ENCODE measurements around the gene TEX30. TPM values are rescaled to one million over a fixed set of nuclear protein-coding genes. Genes with fewer than 3 reads are reported as not detected.
A peak's percentile ranks its signal among the peaks of the same experiment; 100 is the strongest.

TEX30 gene
- total RNA-seq = 9.5 TPM
- long read RNA-seq, partial matches to known transcripts = 0 of 4 reads
- long read RNA-seq, other reads (novel, unspliced or antisense) = 0 of 4 reads

GRCh38 chr13:102773441-102774213, at the start of gene TEX30:
TEX30 (minus strand) TSS chr13:102773786; CDS start chr13:102770026, 3,760 bp downstream.
- DNase-seq (ENCODE audit: missing footprints) (peak; percentile 92), ATAC-seq (peak; percentile 100)
- intact Hi-C loops (cut with DNase I) = loop anchor here (1.0 to 2.0 kb wide), 2 partner anchors 26 to 177 kb away; partner anchors contain the start of genes BIVM and TPP2

- DNase-seq (ENCODE audit: missing footprints) (no peak), ATAC-seq (no peak)
- intact Hi-C loops (cut with DNase I) = no loop called here
Observed at GRCh38 chr13:102817907-102818306, 44.3 kb upstream of the TEX30 start.

- no peak for DNase-seq (ENCODE audit: missing footprints)
- intact Hi-C loops (cut with DNase I) = no loop called here
- no peak for ATAC-seq
Observed at GRCh38 chr13:102817241-102817640, 43.7 kb upstream of the TEX30 start.

- DNase-seq (ENCODE audit: missing footprints) (no peak), ATAC-seq (no peak)
- intact Hi-C loops (cut with DNase I) = no loop called here
Observed at GRCh38 chr13:102816708-102817107, 43.1 kb upstream of the TEX30 start.

- no peak for ATAC-seq
- intact Hi-C loops (cut with DNase I) = no loop called here
Observed at GRCh38 chr13:102815788-102816187, 42.2 kb upstream of the TEX30 start.

GRCh38 chr13:102814793-102815192, 41.2 kb upstream of the TEX30 start:
- intact Hi-C loops (cut with DNase I) = no loop called here
- DNase-seq (ENCODE audit: missing footprints) (no peak), ATAC-seq (no peak)

More at GRCh38 chr13:102815788-102816187, 42.2 kb upstream of the TEX30 start:
- DNase-seq (ENCODE audit: missing footprints) = no peak

GRCh38 chr13:102814025-102814607, 40.5 kb upstream of the TEX30 start:
- DNase-seq (ENCODE audit: missing footprints) (no peak), ATAC-seq (no peak)
- intact Hi-C loops (cut with DNase I) = no loop called here

GRCh38 chr13:102812611-102813287, 39.2 kb upstream of the TEX30 start:
- intact Hi-C loops (cut with DNase I) = no loop called here
- no peak for ATAC-seq
- DNase-seq (ENCODE audit: missing footprints) = no peak

- ATAC-seq (no peak), DNase-seq (ENCODE audit: missing footprints) (no peak)
- intact Hi-C loops (cut with DNase I) = no loop called here
Observed at GRCh38 chr13:102807699-102808098, 34.1 kb upstream of the TEX30 start.

- ATAC-seq = no peak
- no peak for DNase-seq (ENCODE audit: missing footprints)
- intact Hi-C loops (cut with DNase I) = no loop called here
Observed at GRCh38 chr13:102805680-102806079, 32.1 kb upstream of the TEX30 start.

GRCh38 chr13:102800145-102801041, 26.8 kb upstream of the TEX30 start:
- intact Hi-C loops (cut with DNase I) = loop anchor here (1.0 to 5.0 kb wide), 2 partner anchors 46 to 203 kb away; partner anchors contain the start of genes ERCC5 and TPP2

GRCh38 chr13:102799426-102800144, 26.0 kb upstream of the TEX30 start:
- ATAC-seq (peak; percentile 47), DNase-seq (ENCODE audit: missing footprints) (no peak)
- intact Hi-C loops (cut with DNase I) = loop anchor here (1.0 to 5.0 kb wide), 3 partner anchors 26 to 202 kb away; partner anchors contain the start of genes ERCC5, TEX30 and TPP2

More at GRCh38 chr13:102800145-102801041, 26.8 kb upstream of the TEX30 start:
- ATAC-seq = peak; percentile 91
- peak; percentile 89 for DNase-seq (ENCODE audit: missing footprints)

- intact Hi-C loops (cut with DNase I) = loop anchor here (1.0 kb wide), 1 partner anchor 26 kb away; the partner anchor contains the start of gene TEX30
- ATAC-seq (peak; percentile 93), DNase-seq (ENCODE audit: missing footprints) (peak; percentile 94)
Observed at GRCh38 chr13:102798581-102799425, 25.2 kb upstream of the TEX30 start, which contains the start of the genes BIVM and POGLUT2. BIVM (plus strand) TSS chr13:102799119; CDS start chr13:102807268, 8,149 bp downstream. POGLUT2 (minus strand) TSS chr13:102798976; CDS start chr13:102798670, 306 bp downstream.

- intact Hi-C loops (cut with DNase I) = no loop called here
- DNase-seq (ENCODE audit: missing footprints) (no peak), ATAC-seq (no peak)
Observed at GRCh38 chr13:102793611-102794355, 20.2 kb upstream of the TEX30 start.

GRCh38 chr13:102792396-102792795, 18.8 kb upstream of the TEX30 start:
- intact Hi-C loops (cut with DNase I) = no loop called here
- ATAC-seq (no peak), DNase-seq (ENCODE audit: missing footprints) (no peak)

- ATAC-seq = no peak
- no peak for DNase-seq (ENCODE audit: missing footprints)
- intact Hi-C loops (cut with DNase I) = no loop called here
Observed at GRCh38 chr13:102788683-102789082, 15.1 kb upstream of the TEX30 start.

Measured in Right ventricle myocardium inferior (tissue), 1 donor.